ENCODE measurements around the gene ST3GAL6.

DNA sequence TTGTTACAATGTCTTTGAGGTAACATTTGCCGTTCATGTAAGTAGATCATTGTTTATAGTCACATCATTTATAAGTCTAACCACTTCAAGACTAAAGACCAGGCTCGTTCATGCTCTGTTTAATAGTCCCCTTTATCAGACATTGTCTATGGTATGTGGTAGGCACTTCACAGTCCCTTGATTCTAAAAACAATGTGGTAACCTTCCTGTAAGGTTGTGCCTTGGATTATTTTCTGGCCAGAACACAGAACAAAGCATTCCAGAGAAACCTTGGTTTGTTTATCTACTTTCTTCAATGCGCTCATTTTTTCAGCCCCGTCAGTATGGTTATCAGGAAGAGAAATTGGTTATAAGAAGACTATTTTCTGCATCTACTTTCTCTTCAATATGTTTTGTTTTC is 16.3 kb upstream of the ST3GAL6 start:
- TF ChIP-seq EZH2 (optimal IDR thresholded peaks at IDR 0.05; ENCODE audit: low read depth, low read length) (no peak), EZH2phosphoT487 (IDR thresholded peaks at IDR 0.05; ENCODE audit: low read length) (no peak)
- TF ChIP-seq, protein P1, sequence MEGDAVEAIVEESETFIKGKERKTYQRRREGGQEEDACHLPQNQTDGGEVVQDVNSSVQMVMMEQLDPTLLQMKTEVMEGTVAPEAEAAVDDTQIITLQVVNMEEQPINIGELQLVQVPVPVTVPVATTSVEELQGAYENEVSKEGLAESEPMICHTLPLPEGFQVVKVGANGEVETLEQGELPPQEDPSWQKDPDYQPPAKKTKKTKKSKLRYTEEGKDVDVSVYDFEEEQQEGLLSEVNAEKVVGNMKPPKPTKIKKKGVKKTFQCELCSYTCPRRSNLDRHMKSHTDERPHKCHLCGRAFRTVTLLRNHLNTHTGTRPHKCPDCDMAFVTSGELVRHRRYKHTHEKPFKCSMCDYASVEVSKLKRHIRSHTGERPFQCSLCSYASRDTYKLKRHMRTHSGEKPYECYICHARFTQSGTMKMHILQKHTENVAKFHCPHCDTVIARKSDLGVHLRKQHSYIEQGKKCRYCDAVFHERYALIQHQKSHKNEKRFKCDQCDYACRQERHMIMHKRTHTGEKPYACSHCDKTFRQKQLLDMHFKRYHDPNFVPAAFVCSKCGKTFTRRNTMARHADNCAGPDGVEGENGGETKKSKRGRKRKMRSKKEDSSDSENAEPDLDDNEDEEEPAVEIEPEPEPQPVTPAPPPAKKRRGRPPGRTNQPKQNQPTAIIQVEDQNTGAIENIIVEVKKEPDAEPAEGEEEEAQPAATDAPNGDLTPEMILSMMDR (IDR thresholded peaks at IDR 0.05; ENCODE audit: low read length) = no peak

All from MM.1S (cell line).